Immature natural killer cell (primary cell): ENCODE results near the gene SLIT3. TPM values are rescaled to one million over a fixed set of nuclear protein-coding genes. Genes with fewer than 3 reads are reported as not detected.
"Not testable (repeated sequence)": the region's sequence is repeated elsewhere in the genome, so short reads cannot be mapped to it uniquely, and the experiment has no call there.

ENCODE experiments used
- DNase-seq, 3 donors: peaks; one replicate each; pipeline ENCODE4 v3.0.0; 2022; ENCODE audit warnings: mixed read lengths in 1 of 3
- H3K27ac Mint-ChIP-seq, 6 donors: one replicate each; pipeline ENCODE4 v1.8.0; 2020; ENCODE audit warnings: mixed read lengths in 6 of 6, mild to moderate bottlenecking in 5 of 6, inconsistent platforms in 4 of 6, moderate library complexity in 3 of 6
- H3K27me3 Mint-ChIP-seq, 3 donors: one replicate each; pipeline ENCODE4 v1.8.0; 2020 to 2021; ENCODE audit warnings: low read depth in 3 of 3, mild to moderate bottlenecking in 3 of 3, mixed read lengths in 3 of 3, moderate library complexity in 3 of 3, inconsistent platforms in 1 of 3
- H3K36me3 Mint-ChIP-seq, 3 donors: one replicate each; pipeline ENCODE4 v1.8.0; 2020; ENCODE audit warnings: mixed read lengths in 3 of 3, inconsistent platforms in 2 of 3, mild to moderate bottlenecking in 2 of 3
- H3K4me1 Mint-ChIP-seq, 2 donors: one replicate each; pipeline ENCODE4 v1.8.0; 2020; ENCODE audit warnings: inconsistent platforms in 2 of 2, mild to moderate bottlenecking in 2 of 2, mixed read lengths in 2 of 2, moderate library complexity in 1 of 2
- H3K4me3 Mint-ChIP-seq, 5 donors: one replicate each; pipeline ENCODE4 v1.8.0; 2020; ENCODE audit warnings: mild to moderate bottlenecking in 5 of 5, mixed read lengths in 5 of 5, inconsistent platforms in 3 of 5, moderate library complexity in 3 of 5
- H3K9me3 Mint-ChIP-seq, 6 donors: one replicate each; pipeline ENCODE4 v1.8.0; 2020; ENCODE audit warnings: mild to moderate bottlenecking in 6 of 6, mixed read lengths in 6 of 6, inconsistent platforms in 4 of 6, moderate library complexity in 3 of 6
- polyA plus RNA-seq, 3 donors: library from polyadenylated mRNA; unstranded; fragments of 300-500 nt; fragmentation: Illumina TruSeq; gene quantifications; one replicate each; pipeline ENCODE4 v1.2.3, GENCODE V29; 2021

SLIT3 gene
- polyA plus RNA-seq, 3 donors from 2014 or later: 0.47 to 0.90 TPM; not detected in 1

DNA sequence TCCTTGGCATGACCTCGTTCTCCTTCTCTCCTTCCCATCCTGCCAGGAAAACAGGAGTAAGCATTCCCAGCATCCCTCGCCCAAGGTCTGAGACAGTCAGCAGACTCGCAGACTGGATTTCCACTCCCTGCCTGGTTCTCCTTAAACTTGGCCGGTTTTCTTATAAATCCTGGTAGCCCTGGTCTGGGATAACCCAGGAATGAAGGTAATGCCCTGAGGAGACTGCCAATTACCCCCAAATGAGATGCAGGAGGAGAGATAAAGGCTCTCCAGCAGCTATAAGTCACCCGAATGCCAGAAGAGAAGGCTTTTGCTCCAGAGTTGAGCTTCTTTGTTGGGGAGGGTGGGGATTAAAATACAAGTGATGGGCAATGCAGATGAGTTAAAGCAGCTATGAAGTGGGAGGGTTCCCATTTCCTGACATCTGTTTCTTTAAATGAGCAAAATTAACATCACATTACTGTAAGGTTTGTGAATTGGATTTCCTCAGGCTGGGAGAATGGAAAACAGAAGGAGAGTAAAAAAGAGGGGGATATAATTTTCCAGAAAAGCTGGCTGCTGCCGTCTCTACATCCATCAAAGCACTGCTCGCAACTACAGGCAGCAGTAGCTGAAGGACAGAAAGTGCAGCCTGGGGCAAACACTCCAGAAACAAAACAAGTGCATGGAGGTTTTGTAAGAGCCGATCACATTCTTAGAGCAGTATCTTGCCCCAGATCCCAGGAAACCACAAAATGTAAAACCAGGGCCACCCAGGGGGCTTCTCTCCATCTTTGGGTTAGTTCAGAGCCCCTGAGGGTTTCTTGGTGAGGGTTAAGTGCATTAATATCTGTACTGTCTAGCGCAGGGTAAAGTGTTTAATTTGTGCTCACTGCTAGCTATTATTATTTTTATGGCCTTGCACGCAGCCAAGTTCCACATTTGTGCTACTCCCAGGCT lies 544.2 kb downstream of the SLIT3 start:
- H3K36me3 Mint-ChIP-seq: no peaks in the 10 kb centered on the region
- H3K4me3 Mint-ChIP-seq: no peak overlapping the region
- no peak for DNase-seq
- peaks cover 0 to 4% (median 3%) of the 10 kb centered on the region in 3 donors for H3K27me3 Mint-ChIP-seq
- H3K4me1 Mint-ChIP-seq: no peaks in the 10 kb centered on the region
- H3K9me3 Mint-ChIP-seq: no peaks in the 10 kb centered on the region
- no peak overlapping the region for H3K27ac Mint-ChIP-seq

- Mint-ChIP-seq H3K4me1 (no peaks in the 10 kb centered on the region), H3K36me3 (no peaks in the 10 kb centered on the region), H3K9me3 (no peaks in the 10 kb centered on the region), H3K27ac (no peak overlapping the region), H3K4me3 (no peak overlapping the region), H3K27me3 (peaks cover 2 to 4% (median 3%) of the 10 kb centered on the region in 3 donors)
- no peak for DNase-seq
Observed at GRCh38 chr5:168755548-168756093, 545.3 kb downstream of the SLIT3 start.

DNA sequence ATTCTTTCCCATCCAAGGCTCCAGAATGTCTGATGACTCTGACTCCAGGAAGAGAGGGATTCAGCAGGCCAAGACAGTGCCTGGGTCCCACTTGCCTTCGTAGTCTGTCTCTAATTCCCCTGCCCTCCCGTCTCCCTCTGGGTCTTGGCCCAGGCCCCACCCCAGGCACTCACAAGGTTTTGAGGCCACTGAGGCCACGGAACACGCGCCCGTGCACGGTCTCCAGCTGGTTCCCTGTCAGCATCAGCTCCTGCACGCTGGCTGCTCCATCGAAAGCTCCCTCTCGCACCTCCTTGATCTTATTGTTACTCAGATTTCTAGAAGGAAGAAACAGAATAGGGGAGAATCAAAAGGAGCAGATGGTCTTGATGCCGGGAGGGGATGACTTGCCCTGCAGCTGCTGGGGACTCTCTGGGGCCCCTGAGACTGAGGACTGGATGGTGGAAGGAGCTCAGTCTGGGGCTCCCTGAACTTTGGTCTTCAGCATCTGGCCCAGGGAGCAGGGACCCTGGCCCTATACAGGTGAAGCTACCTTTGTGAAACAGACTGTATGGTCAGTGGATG lies 547.2 kb downstream of the SLIT3 start:
- no peak overlapping the region for H3K27ac Mint-ChIP-seq
- no peak overlapping the region for H3K4me3 Mint-ChIP-seq
- peaks cover 0 to 2% of the 10 kb centered on the region in 2 donors for H3K4me1 Mint-ChIP-seq
- no peaks in the 10 kb centered on the region for H3K9me3 Mint-ChIP-seq
- peaks cover 1 to 4% (median 3%) of the 10 kb centered on the region in 3 donors for H3K27me3 Mint-ChIP-seq
- no peaks in the 10 kb centered on the region for H3K36me3 Mint-ChIP-seq
- DNase-seq: no peak

GRCh38 chr5:168752416-168753190 lies 548.3 kb downstream of the SLIT3 start:
- H3K27me3 Mint-ChIP-seq: peaks cover 3 to 8% (median 5%) of the 10 kb centered on the region in 3 donors
- DNase-seq: no peak
- H3K4me3 Mint-ChIP-seq: no peak overlapping the region
- H3K4me1 Mint-ChIP-seq: peaks cover 0 to 8% of the 10 kb centered on the region in 2 donors
- no peak overlapping the region for H3K27ac Mint-ChIP-seq
- H3K36me3 Mint-ChIP-seq: no peaks in the 10 kb centered on the region
- no peaks in the 10 kb centered on the region for H3K9me3 Mint-ChIP-seq

DNA sequence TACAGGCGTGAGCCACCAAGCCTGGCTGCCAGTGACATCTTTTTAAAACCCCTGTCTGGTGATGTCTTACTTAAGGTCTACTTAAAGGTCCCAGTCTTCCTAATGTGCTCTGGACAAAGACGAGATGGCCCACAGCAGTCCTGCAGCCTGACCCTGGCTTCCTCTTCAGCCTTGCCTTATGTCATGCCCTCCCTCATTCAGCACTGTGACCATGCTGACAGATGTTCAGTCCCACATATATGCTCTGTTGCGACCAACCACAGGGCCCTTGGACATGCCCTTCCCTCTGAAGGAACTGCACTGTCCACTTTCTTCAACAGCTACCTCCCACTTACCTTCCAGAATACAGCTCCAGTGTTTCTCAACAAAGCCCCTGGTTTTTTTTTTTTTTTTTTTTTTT lies 548.9 kb downstream of the SLIT3 start:
- peaks cover 0 to 5% (median 2%) of the 10 kb centered on the region in 6 donors for H3K9me3 Mint-ChIP-seq
- H3K27me3 Mint-ChIP-seq: peaks cover 3 to 14% (median 5%) of the 10 kb centered on the region in 3 donors
- no peaks in the 10 kb centered on the region for H3K36me3 Mint-ChIP-seq
- H3K4me3 Mint-ChIP-seq: no peak overlapping the region
- DNase-seq: no peak
- no peak overlapping the region for H3K27ac Mint-ChIP-seq
- peaks cover 5 to 13% of the 10 kb centered on the region in 2 donors for H3K4me1 Mint-ChIP-seq

GRCh38 chr5:168750926-168751325 lies 550.0 kb downstream of the SLIT3 start:
- Mint-ChIP-seq H3K4me3 (no peak overlapping the region), H3K27me3 (peaks cover 3 to 19% (median 7%) of the 10 kb centered on the region in 3 donors), H3K4me1 (peaks cover 6 to 18% of the 10 kb centered on the region in 2 donors), H3K36me3 (no peaks in the 10 kb centered on the region), H3K27ac (no peak overlapping the region), H3K9me3 (peaks cover 0 to 8% (median 3%) of the 10 kb centered on the region in 6 donors)
- no peak for DNase-seq

GRCh38 chr5:168749391-168750100 lies 551.4 kb downstream of the SLIT3 start:
- Mint-ChIP-seq H3K9me3 (peaks cover 0 to 13% (median 8%) of the 10 kb centered on the region in 6 donors), H3K36me3 (no peaks in the 10 kb centered on the region), H3K4me1 (peaks cover 6 to 23% of the 10 kb centered on the region in 2 donors), H3K27ac (no peak overlapping the region), H3K4me3 (no peak overlapping the region), H3K27me3 (peaks cover 3 to 18% (median 8%) of the 10 kb centered on the region in 3 donors)
- no peak for DNase-seq

GRCh38 chr5:168747987-168748777 lies 552.8 kb downstream of the SLIT3 start:
- Mint-ChIP-seq H3K27me3 (peaks cover 3 to 18% (median 8%) of the 10 kb centered on the region in 3 donors), H3K4me3 (peak overlapping the region in 1 of 5 donors; percentile 60), H3K27ac (peak overlapping the region in 1 of 6 donors; percentile 84), H3K9me3 (peaks cover 0 to 13% (median 8%) of the 10 kb centered on the region in 6 donors), H3K4me1 (peaks cover 6 to 23% of the 10 kb centered on the region in 2 donors), H3K36me3 (no peaks in the 10 kb centered on the region)
- DNase-seq: peak; percentile 12 to 23 (median 23)

- peak overlapping the region; percentile 62 to 92 (median 86) for H3K27ac Mint-ChIP-seq
- H3K4me1 Mint-ChIP-seq: peaks cover 6 to 23% of the 10 kb centered on the region in 2 donors
- DNase-seq: peak; percentile 4 to 18 (median 5)
- peaks cover 0 to 13% (median 8%) of the 10 kb centered on the region in 6 donors for H3K9me3 Mint-ChIP-seq
- no peaks in the 10 kb centered on the region for H3K36me3 Mint-ChIP-seq
- H3K27me3 Mint-ChIP-seq: peaks cover 3 to 18% (median 8%) of the 10 kb centered on the region in 3 donors
- H3K4me3 Mint-ChIP-seq: peak overlapping the region in 2 of 5 donors; percentile 12 to 41
Observed at GRCh38 chr5:168746893-168747640, 553.9 kb downstream of the SLIT3 start.

- H3K4me1 Mint-ChIP-seq: peaks cover 6 to 23% of the 10 kb centered on the region in 2 donors
- peak in 1 of 3 donors; percentile 4 for DNase-seq
- H3K4me3 Mint-ChIP-seq: peak overlapping the region in 1 of 5 donors; percentile 34
- peak overlapping the region; percentile 60 to 89 (median 86) for H3K27ac Mint-ChIP-seq
- H3K27me3 Mint-ChIP-seq: peaks cover 4 to 18% (median 8%) of the 10 kb centered on the region in 3 donors
- H3K9me3 Mint-ChIP-seq: peaks cover 0 to 13% (median 8%) of the 10 kb centered on the region in 6 donors
- H3K36me3 Mint-ChIP-seq: not testable (repeated sequence)
Observed at GRCh38 chr5:168746126-168746892, 554.6 kb downstream of the SLIT3 start.

DNA sequence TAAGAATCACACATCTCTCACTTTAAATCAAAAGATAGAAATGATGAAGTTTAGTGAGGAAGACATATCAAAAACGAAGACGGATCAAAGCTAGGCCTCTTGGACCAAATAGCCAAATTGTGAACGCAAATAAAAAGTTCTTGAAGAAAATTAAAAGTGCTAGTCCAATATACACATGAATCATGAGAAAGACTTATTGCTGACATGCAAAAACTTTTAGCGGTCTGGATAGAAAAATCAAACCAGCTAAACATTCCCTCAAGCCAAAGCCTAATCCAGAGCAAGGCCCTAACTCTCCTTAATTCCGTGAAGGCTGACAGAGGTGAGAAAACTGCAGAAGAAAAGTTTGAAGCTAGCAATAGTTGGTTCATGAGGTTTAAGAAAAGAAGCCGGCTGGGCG lies 557.3 kb downstream of the SLIT3 start:
- H3K27me3 Mint-ChIP-seq: peaks cover 2 to 18% (median 8%) of the 10 kb centered on the region in 3 donors
- H3K4me3 Mint-ChIP-seq: no peak overlapping the region
- no peak for DNase-seq
- no peak overlapping the region for H3K27ac Mint-ChIP-seq
- peaks cover 6 to 20% of the 10 kb centered on the region in 2 donors for H3K4me1 Mint-ChIP-seq
- H3K36me3 Mint-ChIP-seq: no peaks in the 10 kb centered on the region
- peaks cover 0 to 13% (median 8%) of the 10 kb centered on the region in 6 donors for H3K9me3 Mint-ChIP-seq
